GM23248 (cell line): Measurements from ENCODE around the gene PCDHGC3.

Experiments used
- EZH2 ChIP-seq: fragments of 200-600 bp; sonication (generic); IDR thresholded peaks from 2 replicates; pipeline ENCODE4 v1.6.1; 2018; ENCODE audit warnings: antibody characterized with exemption, mild to moderate bottlenecking; ENCODE audit not compliant: insufficient read depth, poor library complexity, severe bottlenecking
- EZH2phosphoT487 ChIP-seq: fragments of 200-600 bp; sonication (generic); IDR thresholded peaks from 2 replicates; pipeline ENCODE4 v1.6.1; 2018; ENCODE audit warnings: antibody characterized with exemption, moderate library complexity, mild to moderate bottlenecking, low read depth; ENCODE audit not compliant: insufficient read depth

GRCh38 chr5:141486091-141486490 is 10.3 kb downstream of the PCDHGC3 start:
- TF ChIP-seq EZH2 (no peak), EZH2phosphoT487 (no peak)
